Measurements from ENCODE around the gene ARHGAP6.

GRCh38 chrX:11504234-11504633, 161.5 kb downstream of the ARHGAP6 start:
- TF ChIP-seq, protein P1, sequence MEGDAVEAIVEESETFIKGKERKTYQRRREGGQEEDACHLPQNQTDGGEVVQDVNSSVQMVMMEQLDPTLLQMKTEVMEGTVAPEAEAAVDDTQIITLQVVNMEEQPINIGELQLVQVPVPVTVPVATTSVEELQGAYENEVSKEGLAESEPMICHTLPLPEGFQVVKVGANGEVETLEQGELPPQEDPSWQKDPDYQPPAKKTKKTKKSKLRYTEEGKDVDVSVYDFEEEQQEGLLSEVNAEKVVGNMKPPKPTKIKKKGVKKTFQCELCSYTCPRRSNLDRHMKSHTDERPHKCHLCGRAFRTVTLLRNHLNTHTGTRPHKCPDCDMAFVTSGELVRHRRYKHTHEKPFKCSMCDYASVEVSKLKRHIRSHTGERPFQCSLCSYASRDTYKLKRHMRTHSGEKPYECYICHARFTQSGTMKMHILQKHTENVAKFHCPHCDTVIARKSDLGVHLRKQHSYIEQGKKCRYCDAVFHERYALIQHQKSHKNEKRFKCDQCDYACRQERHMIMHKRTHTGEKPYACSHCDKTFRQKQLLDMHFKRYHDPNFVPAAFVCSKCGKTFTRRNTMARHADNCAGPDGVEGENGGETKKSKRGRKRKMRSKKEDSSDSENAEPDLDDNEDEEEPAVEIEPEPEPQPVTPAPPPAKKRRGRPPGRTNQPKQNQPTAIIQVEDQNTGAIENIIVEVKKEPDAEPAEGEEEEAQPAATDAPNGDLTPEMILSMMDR (IDR thresholded peaks at IDR 0.05): no peak
- no peak for TF ChIP-seq POLR2A (IDR thresholded peaks at IDR 0.05)

Data from lower leg skin (tissue), 3 donors.